GM12878 (cell line): ENCODE results near the gene PCK2. TPM values are rescaled to one million over a fixed set of nuclear protein-coding genes. Genes with fewer than 3 reads are reported as not detected.

ENCODE experiments used
- BHLHE40 ChIP-seq, 2 experiments: fragments of 450-650 bp in 1 of 2; IDR thresholded peaks; 2 replicates each; pipeline ENCODE4 v1.6.1; 2011 to 2017; ENCODE audit warnings: low read depth in 2 of 2, borderline replicate concordance in 1 of 2, improper control_type of control experiment in 1 of 2, low read length in 1 of 2, mild to moderate bottlenecking in 1 of 2
- BRCA1 ChIP-seq: IDR thresholded peaks from 2 replicates; pipeline ENCODE4 v1.6.1; 2011; ENCODE audit warnings: low read depth, low read length, improper control_type of control experiment
- CHD1 ChIP-seq: IDR thresholded peaks from 2 replicates; pipeline ENCODE4 v1.6.1; 2012; ENCODE audit warnings: low read depth, low read length, improper control_type of control experiment
- EP300 ChIP-seq, 2 experiments: fragments of 150-350 bp in 1 of 2; IDR thresholded peaks; 2 replicates each; pipeline ENCODE4 v1.6.1; 2011 to 2012; ENCODE audit warnings: low read depth in 2 of 2, low read length in 2 of 2, borderline replicate concordance in 1 of 2, improper control_type of control experiment in 1 of 2, inconsistent platforms in 1 of 2; ENCODE audit not compliant: control insufficient read depth in 1 of 2
- GATAD2B ChIP-seq: fragments of 450-650 bp; conservative IDR thresholded peaks from 2 replicates; pipeline ENCODE4 v1.6.1; 2017; ENCODE audit warnings: low read depth, mild to moderate bottlenecking, moderate library complexity
- IKZF1 ChIP-seq: fragments of 450-650 bp; conservative IDR thresholded peaks from 2 replicates; pipeline ENCODE4 v1.6.1; 2017; ENCODE audit warnings: antibody characterized with exemption, mild to moderate bottlenecking
- NFYA ChIP-seq: IDR thresholded peaks from 2 replicates; pipeline ENCODE4 v1.6.1; 2011; ENCODE audit warnings: low read depth, mild to moderate bottlenecking, low read length, improper control_type of control experiment, borderline replicate concordance
- NRF1 ChIP-seq: conservative IDR thresholded peaks from 2 replicates; pipeline ENCODE4 v1.6.1; 2011; ENCODE audit warnings: mild to moderate bottlenecking, low read depth, low read length, improper control_type of control experiment
- RAD51 ChIP-seq: fragments of 450-650 bp; IDR thresholded peaks from 2 replicates; pipeline ENCODE4 v1.6.1; 2016; ENCODE audit warnings: moderate library complexity, mild to moderate bottlenecking, inconsistent platforms
- TCF12 ChIP-seq: IDR thresholded peaks from 2 replicates; pipeline ENCODE4 v1.6.1; 2011; ENCODE audit warnings: low read depth, mild to moderate bottlenecking, low read length
- ZBED1 ChIP-seq: IDR thresholded peaks from 2 replicates; pipeline ENCODE4 v1.6.1; 2016; ENCODE audit warnings: borderline replicate concordance
- ZNF384 ChIP-seq: IDR thresholded peaks from 2 replicates; pipeline ENCODE4 v1.6.1; 2012; ENCODE audit warnings: low read depth, mild to moderate bottlenecking, low read length, improper control_type of control experiment, borderline replicate concordance
- polyA plus RNA-seq, 11 experiments: library from polyadenylated mRNA; depleted of rRNA in 4 of 11; unstranded in 6 of 11; stranded (reverse) in 5 of 11; fragments of >200 nt; fragmentation: Nextera tagmentation in 4 of 11; fragmentation: Illumina TruSeq in 1 of 11; extraction: Ambion mirVana in 4 of 11; extraction: Trizol in 1 of 11; gene quantifications; 1 replicate in 1 of 11; 2 replicates in 10 of 11; pipeline versions ENCODE4 v1.2.1 to v1.2.3, GENCODE V29; 2011 to 2016; ENCODE audit warnings: inconsistent platforms in 2 of 11, missing spikeins in 2 of 11, low read depth in 1 of 11
- total RNA-seq, 4 experiments: library from RNA; depleted of rRNA in 3 of 4; stranded (reverse); fragments of >200 nt in 3 of 4; fragmentation: Illumina TruSeq in 1 of 4; extraction: Trizol in 1 of 4; gene quantifications; 2 replicates each; pipeline versions ENCODE4 v1.2.1 to v1.2.3, GENCODE V29; 2013 to 2021
- TF ChIP-seq, protein P1 (sequence below): IDR thresholded peaks from 2 replicates; pipeline ENCODE4 v1.6.1; 2012; ENCODE audit warnings: low read depth, low read length, improper control_type of control experiment
- TF ChIP-seq, protein P2 (sequence below): fragments of 450-650 bp; IDR thresholded peaks from 2 replicates; pipeline ENCODE4 v1.6.1; 2017; ENCODE audit warnings: antibody characterized with exemption, mild to moderate bottlenecking, moderate library complexity
- TF ChIP-seq, protein P3 (sequence below): fragments of 450-650 bp; IDR thresholded peaks from 2 replicates; pipeline ENCODE4 v1.6.1; 2017; ENCODE audit warnings: low read depth, mild to moderate bottlenecking, moderate library complexity
- TF ChIP-seq, protein P4 (sequence below), 3 experiments: IDR thresholded peaks in 2 of 3; conservative IDR thresholded peaks in 1 of 3; 2 replicates each; pipeline ENCODE4 v1.5.1; 2011; ENCODE audit warnings: low read depth in 3 of 3, low read length in 3 of 3, mild to moderate bottlenecking in 3 of 3, control low read depth in 2 of 3, moderate library complexity in 2 of 3, inconsistent platforms in 1 of 3, mixed read lengths in 1 of 3; ENCODE audit not compliant: control insufficient read depth in 2 of 3, insufficient read depth in 1 of 3; ENCODE audit errors: extremely low read depth in 1 of 3
- TF ChIP-seq, protein P5 (sequence below): fragments of 450-650 bp; IDR thresholded peaks from 2 replicates; pipeline ENCODE4 v1.6.1; 2018; ENCODE audit warnings: borderline replicate concordance, mild to moderate bottlenecking; ENCODE audit not compliant: partially characterized antibody

The PCK2 gene
- total and polyA plus RNA-seq, 10 of the 15 experiments (the other 5 are each of a cell fraction or from before 2014, with no cell fraction given): 6.6 to 110 (median 44.6) TPM

DNA sequence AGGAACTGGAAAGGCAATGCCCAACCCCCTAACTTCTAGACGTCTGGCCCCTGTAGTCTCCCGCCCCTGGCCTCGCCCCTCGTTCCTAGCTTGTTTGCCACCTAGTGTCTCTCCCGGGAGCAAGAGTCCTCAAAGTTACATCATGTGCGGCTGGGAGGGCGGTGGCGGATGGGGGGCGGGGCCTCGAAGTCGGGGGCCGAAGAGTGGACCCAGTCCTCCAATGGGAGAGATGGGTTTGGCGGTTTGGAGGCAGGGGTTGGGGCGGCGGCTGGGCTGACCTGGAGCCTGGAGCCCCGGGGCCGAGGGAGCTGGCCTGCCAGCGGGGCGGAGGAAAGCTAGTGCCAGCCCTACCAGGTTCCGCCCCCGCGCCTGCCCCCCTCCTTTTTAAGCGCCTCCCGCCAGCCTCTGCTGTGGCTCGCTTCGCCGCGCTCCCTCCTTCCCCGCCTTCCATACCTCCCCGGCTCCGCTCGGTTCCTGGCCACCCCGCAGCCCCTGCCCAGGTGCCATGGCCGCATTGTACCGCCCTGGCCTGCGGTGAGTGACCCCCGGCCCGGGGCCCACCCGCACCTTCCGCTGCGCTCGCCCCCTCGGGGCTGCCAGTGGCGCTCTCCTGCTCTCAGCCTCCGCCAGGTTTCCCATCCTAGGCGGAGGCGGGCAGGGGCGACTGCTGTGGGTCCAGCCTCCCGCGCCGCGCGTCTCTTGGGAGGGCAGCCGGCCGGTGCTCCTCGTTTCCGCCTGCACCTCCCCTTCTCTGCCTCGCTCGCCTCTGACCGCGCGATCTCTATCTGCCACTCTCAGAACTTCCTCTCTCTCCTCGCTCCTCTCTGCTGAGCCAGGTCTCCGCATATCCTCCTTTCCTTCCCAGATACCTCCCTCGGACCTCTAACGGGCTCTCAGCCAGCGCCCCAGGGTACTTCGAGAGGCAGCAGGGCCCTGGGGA lies at the start of gene PCK2 (continued):
- TF ChIP-seq, protein P1, sequence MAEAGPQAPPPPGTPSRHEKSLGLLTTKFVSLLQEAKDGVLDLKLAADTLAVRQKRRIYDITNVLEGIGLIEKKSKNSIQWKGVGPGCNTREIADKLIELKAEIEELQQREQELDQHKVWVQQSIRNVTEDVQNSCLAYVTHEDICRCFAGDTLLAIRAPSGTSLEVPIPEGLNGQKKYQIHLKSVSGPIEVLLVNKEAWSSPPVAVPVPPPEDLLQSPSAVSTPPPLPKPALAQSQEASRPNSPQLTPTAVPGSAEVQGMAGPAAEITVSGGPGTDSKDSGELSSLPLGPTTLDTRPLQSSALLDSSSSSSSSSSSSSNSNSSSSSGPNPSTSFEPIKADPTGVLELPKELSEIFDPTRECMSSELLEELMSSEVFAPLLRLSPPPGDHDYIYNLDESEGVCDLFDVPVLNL: no peak
- no peak for TF ChIP-seq EP300 (IDR thresholded peaks at IDR 0.05; ENCODE audit: borderline replicate concordance in 1 of 2, control insufficient read depth in 1 of 2, low read depth in 2 of 2, low read length in 2 of 2)
- TF ChIP-seq BRCA1: no peak
- TF ChIP-seq, protein P2, sequence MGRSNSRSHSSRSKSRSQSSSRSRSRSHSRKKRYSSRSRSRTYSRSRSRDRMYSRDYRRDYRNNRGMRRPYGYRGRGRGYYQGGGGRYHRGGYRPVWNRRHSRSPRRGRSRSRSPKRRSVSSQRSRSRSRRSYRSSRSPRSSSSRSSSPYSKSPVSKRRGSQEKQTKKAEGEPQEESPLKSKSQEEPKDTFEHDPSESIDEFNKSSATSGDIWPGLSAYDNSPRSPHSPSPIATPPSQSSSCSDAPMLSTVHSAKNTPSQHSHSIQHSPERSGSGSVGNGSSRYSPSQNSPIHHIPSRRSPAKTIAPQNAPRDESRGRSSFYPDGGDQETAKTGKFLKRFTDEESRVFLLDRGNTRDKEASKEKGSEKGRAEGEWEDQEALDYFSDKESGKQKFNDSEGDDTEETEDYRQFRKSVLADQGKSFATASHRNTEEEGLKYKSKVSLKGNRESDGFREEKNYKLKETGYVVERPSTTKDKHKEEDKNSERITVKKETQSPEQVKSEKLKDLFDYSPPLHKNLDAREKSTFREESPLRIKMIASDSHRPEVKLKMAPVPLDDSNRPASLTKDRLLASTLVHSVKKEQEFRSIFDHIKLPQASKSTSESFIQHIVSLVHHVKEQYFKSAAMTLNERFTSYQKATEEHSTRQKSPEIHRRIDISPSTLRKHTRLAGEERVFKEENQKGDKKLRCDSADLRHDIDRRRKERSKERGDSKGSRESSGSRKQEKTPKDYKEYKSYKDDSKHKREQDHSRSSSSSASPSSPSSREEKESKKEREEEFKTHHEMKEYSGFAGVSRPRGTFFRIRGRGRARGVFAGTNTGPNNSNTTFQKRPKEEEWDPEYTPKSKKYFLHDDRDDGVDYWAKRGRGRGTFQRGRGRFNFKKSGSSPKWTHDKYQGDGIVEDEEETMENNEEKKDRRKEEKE: no peak
- TF ChIP-seq TCF12: no peak
- TF ChIP-seq CHD1: 0 out of 2 replicates have a peak, but pooled peaks have one; percentile 65
- TF ChIP-seq GATAD2B: peak; percentile 87
- no peak for TF ChIP-seq ZBED1
- TF ChIP-seq IKZF1: peak; percentile 73
- TF ChIP-seq, protein P3, sequence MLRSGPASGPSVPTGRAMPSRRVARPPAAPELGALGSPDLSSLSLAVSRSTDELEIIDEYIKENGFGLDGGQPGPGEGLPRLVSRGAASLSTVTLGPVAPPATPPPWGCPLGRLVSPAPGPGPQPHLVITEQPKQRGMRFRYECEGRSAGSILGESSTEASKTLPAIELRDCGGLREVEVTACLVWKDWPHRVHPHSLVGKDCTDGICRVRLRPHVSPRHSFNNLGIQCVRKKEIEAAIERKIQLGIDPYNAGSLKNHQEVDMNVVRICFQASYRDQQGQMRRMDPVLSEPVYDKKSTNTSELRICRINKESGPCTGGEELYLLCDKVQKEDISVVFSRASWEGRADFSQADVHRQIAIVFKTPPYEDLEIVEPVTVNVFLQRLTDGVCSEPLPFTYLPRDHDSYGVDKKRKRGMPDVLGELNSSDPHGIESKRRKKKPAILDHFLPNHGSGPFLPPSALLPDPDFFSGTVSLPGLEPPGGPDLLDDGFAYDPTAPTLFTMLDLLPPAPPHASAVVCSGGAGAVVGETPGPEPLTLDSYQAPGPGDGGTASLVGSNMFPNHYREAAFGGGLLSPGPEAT: no peak; the same call in 1 of the 2 replicates
- no peak for TF ChIP-seq RAD51
- TF ChIP-seq, protein P4, sequence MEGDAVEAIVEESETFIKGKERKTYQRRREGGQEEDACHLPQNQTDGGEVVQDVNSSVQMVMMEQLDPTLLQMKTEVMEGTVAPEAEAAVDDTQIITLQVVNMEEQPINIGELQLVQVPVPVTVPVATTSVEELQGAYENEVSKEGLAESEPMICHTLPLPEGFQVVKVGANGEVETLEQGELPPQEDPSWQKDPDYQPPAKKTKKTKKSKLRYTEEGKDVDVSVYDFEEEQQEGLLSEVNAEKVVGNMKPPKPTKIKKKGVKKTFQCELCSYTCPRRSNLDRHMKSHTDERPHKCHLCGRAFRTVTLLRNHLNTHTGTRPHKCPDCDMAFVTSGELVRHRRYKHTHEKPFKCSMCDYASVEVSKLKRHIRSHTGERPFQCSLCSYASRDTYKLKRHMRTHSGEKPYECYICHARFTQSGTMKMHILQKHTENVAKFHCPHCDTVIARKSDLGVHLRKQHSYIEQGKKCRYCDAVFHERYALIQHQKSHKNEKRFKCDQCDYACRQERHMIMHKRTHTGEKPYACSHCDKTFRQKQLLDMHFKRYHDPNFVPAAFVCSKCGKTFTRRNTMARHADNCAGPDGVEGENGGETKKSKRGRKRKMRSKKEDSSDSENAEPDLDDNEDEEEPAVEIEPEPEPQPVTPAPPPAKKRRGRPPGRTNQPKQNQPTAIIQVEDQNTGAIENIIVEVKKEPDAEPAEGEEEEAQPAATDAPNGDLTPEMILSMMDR (IDR thresholded peaks at IDR 0.05 in 2 of 3, conservative IDR thresholded peaks at IDR 0.05 in 1 of 3; ENCODE audit: control insufficient read depth in 2 of 3, extremely low read depth in 1 of 3, insufficient read depth in 1 of 3, low read depth in 3 of 3, low read length in 3 of 3): no peak
- TF ChIP-seq NFYA: no peak
- no peak for TF ChIP-seq NRF1
- TF ChIP-seq BHLHE40 (IDR thresholded peaks at IDR 0.05; ENCODE audit: borderline replicate concordance in 1 of 2, low read depth in 2 of 2, low read length in 1 of 2): no peak
- TF ChIP-seq ZNF384: no peak
- TF ChIP-seq, protein P5, sequence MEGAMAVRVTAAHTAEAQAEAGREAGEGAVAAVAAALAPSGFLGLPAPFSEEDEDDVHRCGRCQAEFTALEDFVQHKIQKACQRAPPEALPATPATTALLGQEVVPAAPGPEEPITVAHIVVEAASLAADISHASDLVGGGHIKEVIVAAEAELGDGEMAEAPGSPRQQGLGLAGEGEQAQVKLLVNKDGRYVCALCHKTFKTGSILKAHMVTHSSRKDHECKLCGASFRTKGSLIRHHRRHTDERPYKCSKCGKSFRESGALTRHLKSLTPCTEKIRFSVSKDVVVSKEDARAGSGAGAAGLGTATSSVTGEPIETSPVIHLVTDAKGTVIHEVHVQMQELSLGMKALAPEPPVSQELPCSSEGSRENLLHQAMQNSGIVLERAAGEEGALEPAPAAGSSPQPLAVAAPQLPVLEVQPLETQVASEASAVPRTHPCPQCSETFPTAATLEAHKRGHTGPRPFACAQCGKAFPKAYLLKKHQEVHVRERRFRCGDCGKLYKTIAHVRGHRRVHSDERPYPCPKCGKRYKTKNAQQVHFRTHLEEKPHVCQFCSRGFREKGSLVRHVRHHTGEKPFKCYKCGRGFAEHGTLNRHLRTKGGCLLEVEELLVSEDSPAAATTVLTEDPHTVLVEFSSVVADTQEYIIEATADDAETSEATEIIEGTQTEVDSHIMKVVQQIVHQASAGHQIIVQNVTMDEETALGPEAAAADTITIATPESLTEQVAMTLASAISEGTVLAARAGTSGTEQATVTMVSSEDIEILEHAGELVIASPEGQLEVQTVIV: no peak
